Activated CD4-positive, CD25-positive, alpha-beta regulatory T cell treated with anti-CD3 and anti-CD28 coated beads, Interleukin-2, amount 50 U/mL, for 72 hours (primary cell): Measurements from ENCODE around the gene TGFB2.
A peak's percentile ranks its signal among the peaks of the same experiment; 100 is the strongest.

ENCODE experiments used
- DNase-seq: peaks from one replicate; pipeline ENCODE4 v3.0.0; 2021

TGFB2 gene

GRCh38 chr1:218362418-218363076 is 17.4 kb downstream of the TGFB2 start:
- DNase-seq, result no peak

GRCh38 chr1:218363141-218363540 is 18.0 kb downstream of the TGFB2 start:
- DNase-seq, result no peak

- DNase-seq, result no peak
Observed at GRCh38 chr1:218364028-218364710, 19.0 kb downstream of the TGFB2 start.

- DNase-seq, result no peak
Observed at GRCh38 chr1:218365226-218365999, 20.3 kb downstream of the TGFB2 start.

DNA sequence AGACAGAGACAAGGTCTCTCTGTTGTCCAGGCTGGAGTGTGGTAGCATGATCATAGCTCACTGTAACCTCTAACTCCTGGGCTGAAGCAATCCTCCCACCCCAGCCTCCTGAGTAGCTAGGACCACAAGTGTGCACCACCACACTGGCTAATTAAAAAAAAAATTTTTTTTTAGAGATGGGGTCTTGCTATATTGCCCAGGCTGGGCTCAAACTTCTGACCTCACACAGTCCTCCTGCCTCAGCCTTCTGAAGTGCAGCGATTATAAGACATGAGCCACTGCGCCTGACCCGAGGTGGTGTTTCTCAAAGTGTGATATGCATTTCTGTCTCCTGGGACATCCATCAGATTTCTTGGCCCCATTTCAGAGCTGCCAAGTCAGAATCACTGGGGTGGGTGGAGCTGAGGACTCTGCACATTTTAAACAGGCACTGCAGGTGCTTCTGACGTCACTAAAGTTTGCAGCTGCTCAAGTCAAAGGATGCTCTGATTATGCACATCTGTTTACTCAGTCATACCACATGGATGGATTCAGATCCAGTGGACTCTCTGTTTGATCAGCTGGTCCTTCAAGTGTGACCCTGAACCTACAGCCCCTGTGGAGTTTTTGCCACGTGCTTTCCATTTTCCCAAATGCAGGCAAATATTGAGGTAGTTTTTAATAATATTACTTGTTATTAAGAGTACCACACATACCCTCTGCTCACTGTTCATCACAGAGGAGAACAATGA is 21.4 kb downstream of the TGFB2 start:
- no peak for DNase-seq

DNA sequence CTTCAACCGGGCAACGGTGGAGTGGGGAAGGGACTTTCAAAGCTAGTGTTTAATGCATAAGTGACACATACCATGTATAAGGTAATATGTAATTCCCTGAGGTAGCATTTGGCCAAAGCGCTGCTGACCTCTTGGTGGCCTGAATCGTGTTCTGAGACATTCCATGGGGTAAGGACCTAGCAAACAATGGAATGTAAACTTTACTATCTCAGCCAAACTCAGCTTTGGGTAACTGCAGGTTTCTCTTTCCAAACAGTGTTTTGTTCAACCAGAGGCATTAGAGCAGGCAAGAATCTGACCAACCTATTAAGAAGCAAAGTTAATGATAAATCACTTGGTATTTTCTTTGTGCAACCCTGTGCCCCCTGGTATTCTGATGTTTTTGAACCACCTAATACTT is 22.0 kb downstream of the TGFB2 start:
- no peak for DNase-seq

- no peak for DNase-seq
Observed at GRCh38 chr1:218368686-218369085, 23.6 kb downstream of the TGFB2 start.

- no peak for DNase-seq
Observed at GRCh38 chr1:218369688-218370511, 24.8 kb downstream of the TGFB2 start.

DNA sequence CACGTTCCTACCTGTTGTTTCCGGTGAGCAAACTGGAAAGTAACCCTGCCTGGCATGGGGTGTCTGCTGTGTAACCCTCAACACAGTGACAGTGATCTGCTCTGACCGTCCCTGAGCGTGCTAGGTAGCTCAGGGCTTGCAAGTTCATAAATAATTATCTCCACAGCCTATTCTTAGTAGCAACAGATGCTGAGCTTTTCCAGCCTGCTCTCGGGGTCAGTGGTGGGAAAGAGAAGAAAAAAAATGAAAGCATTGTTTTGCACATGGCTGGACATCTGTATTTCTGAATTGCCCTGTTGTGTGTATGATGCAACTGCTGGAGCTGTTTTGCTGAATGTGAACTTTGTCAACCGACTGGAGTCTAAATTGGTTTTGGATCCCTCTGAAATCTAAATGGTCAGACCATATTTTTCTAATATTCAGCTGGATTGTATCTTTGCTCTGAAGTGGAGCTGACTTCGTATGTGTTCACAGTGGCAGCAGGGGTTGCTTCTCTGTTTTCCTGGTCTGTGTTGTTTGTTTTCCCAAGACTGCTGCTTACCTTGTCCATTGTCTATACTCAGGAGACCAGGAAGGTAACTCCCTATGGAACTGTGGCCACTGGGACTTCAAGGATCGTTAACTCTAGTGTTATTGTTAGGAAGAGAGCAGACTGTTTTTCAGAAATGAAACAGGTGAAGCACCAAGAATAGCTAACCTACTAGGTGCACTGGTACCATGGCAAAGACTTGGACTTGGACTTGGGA is 27.0 kb downstream of the TGFB2 start:
- DNase-seq, result no peak

- no peak for DNase-seq
Observed at GRCh38 chr1:218374401-218375353, 29.5 kb downstream of the TGFB2 start.

DNA sequence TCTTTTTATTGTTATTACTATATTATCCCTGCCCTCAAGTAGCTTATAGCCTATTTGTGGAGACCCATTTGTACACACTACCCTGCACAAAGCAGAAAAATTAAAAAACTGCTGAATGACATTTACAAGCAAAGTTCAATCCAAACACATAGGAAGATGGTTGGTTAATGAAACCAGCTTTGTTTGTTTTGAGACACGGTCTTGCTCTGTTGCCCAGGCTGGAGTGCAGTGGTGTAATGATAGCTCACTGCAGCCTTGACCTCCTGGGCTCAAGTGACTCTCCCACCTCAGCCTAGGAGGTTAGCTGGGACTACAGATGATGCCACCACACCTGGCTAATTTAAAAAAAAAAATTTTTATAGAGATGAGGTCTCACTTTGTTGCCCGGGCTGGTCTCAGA is 31.6 kb downstream of the TGFB2 start:
- no peak for DNase-seq

GRCh38 chr1:218377143-218377660 is 32.1 kb downstream of the TGFB2 start:
- peak; percentile 32 for DNase-seq

DNA sequence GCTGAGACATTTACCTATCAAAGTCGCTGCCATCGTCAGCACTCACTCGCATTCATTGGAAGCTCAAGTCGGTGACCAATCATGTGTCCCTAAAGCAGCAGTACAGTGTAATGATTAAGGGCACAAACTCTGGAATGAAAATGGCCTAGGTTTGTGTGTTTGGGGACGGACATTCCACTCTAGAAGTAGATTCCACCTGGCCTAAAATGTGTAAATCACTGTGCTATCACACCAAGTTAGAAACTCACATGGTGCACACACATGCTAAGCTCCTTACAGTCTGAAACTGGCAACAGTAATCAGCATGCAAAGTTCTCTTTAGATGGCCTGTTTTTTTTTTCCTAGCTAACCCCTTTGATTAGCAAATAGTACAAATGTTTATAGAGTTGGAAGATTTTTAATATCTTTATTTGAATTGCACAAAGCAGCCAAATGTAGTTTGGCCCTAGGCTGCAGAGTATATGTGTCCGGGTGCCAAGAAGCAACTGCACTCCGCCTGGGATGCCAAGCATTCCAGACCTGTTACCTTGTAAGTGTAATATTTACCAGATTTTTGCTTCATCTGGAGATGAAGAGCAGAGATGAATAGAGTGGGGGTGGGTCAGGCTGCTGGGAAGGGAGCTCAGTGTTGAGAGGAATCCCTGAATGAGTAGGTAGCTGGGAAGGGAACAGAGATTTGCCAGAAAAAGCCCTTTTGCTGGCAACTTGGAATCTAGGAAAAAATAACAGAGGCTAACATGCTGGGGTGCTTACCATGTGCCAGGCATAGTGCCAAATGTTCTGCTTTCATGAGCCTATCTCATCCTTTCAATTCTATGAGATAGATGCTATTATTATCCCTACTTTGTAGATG is 35.2 kb downstream of the TGFB2 start:
- DNase-seq, result no peak

DNA sequence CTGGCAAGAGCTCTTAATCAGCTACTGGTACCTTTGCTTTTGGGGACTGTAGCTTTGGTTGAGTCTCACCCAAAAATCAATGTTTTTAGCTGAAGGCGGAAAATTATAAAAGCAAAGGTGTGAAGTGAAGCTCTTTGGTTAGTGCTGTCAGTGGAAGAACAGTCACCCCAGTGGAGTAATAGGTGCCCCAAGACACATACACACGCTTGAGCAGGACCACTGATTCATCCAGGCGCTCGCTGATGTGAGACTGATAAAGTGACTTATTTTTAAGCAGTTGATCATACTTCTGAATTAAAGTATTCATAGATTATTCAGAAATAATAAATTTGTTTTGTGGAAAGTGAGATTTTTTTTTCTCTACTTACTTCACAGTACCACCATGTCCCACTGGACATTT is 37.1 kb downstream of the TGFB2 start:
- no peak for DNase-seq

DNA sequence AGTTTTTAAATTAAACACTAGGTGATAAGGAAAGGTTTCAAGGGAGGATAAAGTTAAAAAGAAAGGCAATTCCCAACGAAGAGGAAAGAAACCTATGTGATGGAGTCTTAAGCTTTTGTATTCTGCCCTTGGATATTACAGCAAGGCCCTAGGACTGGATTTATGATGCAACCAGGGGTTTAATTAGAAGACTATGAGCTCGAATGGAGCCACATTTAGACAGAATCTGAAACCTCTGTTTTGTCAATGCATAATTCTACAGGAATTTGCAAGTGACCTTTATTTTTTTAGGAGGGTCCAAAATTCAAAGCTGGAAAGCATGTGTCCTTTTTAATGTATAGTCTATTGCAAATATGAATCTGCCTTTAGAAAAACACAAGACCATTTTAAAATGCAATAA is 37.9 kb downstream of the TGFB2 start:
- DNase-seq, result no peak

DNA sequence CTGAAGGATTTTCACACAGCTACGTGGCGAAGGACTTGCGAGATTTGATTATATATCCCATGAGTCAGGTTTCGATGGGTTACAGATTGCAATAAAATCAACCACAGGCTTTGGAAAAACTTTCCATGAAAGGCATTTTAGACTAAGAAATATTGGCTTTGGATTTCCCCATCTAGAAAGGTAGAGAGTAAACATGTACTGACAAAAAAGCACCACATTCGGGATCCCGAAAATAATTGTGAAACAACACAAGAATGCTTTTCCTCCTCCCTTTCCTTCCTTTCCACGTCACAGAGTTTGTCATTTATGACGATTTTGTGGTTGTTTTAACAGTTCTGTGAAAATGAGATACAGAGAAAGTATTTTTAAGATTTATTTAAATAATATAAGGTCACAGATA is 38.5 kb downstream of the TGFB2 start:
- no peak for DNase-seq

DNA sequence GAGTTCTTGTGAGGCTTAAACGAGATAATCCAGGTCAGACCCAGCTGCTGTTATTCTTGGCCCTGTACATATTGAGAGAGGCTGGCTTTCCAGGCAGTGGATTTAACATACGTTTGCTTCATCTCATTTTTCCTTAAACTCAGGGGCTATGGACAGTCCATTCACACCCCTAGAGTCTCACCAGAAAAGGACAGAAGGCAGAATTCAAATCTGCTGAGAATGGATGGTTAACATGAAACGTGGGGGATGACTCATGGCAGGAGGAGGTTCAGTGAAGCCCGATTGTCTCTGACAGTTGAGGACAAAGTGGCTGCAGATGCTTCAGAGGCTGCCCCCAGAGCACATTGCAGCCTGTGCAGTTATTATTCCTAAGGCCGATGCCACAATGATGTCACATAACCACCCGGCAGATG is 39.5 kb downstream of the TGFB2 start:
- DNase-seq, result no peak

- no peak for DNase-seq
Observed at GRCh38 chr1:218388591-218388990, 43.5 kb downstream of the TGFB2 start.

- DNase-seq, result no peak
Observed at GRCh38 chr1:218390618-218391017, 45.5 kb downstream of the TGFB2 start.
